Hepatic stellate cell (primary cell): ENCODE measurements around the gene COL7A1.
"Not testable (repeated sequence)": the region's sequence is repeated elsewhere in the genome, so short reads cannot be mapped to it uniquely, and the experiment has no call there.

ENCODE experiments used
- DNase-seq: peaks from one replicate; pipeline ENCODE4 v3.0.0; 2011; ENCODE audit warnings: low spot score

COL7A1 gene

DNA sequence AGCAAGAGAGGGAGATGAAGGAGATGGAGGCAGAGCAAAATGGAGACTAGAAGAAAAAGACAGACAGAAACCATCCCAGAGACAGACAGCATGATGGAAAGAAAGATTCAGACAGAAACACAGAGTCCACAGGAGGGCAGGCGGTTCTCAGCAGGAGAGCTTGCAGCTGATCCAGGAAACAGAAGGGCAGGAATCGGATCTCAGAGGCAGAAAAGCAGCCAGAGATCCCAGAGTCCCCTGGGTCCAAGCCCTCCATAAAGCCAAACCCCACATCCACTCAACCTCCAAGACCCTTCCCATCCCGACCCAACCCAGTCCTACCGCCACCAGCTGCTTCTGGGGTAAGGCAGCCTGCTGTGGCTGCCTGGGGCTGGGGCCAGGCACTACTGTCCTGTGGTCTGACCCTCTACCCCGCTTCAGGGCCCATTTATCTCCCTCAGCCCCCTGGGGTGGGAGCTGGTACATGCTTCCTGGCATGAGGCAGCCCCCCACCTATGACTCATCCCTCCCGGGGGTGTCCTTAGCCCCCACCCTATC is 31.7 kb downstream of the COL7A1 start, which contains the start of gene UCN2:
TSS of gene UCN2 (minus strand) at position 400 of the 537 bp plus-strand sequence. CDS start 657 bp downstream, outside the sequence.
- no peak for DNase-seq

DNA sequence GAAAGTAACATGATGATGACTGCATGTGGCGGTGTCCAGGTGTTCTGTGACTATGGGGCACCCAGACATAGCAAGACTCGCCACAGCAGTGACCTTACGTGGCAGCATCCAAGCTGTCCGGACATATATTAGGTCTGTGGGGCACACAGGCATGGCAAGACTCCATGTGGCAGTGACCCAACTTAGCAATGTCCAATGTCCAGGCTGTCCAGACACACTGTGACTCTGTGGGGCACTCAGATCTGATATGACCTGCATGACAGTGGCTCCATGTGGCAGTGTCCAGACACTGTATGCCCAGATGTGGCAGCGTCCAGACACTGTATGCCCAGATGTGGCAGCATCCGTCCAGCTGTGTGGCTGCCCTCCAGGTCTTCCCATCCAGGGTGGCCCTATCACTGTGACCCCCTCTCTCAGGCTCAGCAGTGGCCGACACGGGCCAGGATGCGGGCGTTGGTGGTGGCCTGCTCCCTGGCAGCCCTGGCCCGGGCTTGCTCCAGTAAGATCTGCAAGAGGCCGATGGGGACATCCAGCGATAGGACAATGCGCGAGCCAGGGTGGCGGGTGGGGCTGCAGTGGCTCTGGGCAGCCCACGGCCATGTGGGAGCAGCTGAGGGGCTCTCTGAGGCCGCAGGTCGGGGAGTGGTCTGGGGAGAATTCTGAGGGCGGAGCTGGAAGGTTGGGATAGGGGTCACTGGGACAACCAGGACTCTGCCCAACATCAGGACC is 32.6 kb downstream of the COL7A1 start:
- DNase-seq, result no peak

DNA sequence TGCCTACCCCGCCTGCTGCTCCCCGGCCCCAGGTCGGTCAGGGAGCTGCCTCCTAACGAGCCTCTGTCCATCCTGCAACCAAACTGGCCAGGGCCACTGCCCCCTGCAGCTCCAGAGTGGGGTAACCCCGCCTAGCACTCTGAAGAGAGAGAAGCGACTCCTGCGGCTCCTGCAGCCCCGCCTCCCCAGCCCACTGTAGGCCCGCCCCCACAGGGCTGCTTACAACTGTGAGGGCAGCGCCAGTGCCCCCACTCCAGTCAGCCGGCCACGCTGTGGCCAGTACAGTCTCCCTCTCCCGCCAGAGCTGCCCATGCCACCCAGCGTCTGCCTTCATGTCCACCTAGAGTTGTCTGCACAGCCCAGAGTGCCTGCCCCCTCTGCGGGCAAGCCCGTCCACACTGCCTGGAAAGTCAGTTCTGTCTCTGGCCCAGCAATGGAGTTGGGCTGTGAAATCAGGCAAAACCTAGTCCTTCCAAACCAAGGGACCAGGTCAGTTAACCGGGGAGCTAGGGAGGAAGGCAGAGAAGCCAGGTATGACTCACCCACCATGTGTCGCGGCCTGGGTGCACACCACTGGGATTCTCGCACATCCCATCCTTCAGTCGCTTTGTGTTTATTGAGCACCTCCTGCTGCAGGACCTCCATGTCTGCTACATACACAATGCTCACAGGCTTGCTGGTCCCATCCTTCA is 33.9 kb downstream of the COL7A1 start:
- peak; percentile 84 for DNase-seq

DNA sequence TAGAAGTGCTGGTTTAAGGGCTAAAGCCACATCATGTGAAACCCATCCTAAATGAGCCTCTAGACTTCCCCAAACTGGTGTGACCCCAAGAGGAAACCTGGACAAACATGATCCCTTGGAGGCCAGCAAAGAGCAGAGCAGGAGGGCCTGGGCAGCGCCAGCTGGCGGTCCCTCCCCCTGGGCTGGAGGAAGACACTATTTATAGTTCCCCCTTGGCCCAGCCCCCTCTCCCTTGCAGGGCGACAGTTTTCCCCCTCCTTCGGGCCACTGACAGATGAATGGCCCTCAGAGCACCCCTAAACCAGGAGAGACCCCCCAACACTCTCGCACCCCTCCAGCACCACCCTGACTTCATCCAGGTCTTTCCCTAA is 34.5 kb downstream of the COL7A1 start:
- DNase-seq, result peak; percentile 53

DNA sequence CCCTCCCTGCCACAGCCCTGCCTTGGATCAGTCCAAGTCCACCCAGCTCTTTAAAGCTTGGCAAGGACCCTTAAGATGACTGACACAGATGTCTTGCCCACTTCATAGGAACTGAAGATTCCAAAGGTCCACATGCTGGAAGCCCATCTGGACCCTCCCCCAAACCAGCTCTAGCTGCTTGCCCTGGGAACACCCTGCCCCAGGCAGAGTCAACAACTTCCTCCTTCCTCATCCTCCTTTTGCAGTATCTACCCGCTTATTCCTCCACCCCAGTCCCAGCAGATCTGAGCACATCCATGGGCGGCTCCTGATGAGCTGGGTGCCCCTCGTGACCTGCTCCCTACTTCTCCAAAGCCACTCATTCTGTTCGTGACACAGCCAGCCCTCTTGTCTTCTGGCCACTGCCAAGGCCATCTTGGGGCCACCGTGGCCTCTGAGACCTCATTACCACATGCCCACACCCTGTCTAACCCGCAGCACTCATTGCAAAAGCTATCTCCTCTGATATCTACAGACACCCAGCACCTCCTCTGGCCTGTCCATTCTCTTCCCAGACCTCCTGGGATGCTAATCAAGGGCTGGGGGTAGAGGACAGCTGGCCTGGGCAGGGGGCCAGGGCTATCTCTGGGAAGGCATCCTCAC is 36.5 kb downstream of the COL7A1 start:
- no peak for DNase-seq

DNA sequence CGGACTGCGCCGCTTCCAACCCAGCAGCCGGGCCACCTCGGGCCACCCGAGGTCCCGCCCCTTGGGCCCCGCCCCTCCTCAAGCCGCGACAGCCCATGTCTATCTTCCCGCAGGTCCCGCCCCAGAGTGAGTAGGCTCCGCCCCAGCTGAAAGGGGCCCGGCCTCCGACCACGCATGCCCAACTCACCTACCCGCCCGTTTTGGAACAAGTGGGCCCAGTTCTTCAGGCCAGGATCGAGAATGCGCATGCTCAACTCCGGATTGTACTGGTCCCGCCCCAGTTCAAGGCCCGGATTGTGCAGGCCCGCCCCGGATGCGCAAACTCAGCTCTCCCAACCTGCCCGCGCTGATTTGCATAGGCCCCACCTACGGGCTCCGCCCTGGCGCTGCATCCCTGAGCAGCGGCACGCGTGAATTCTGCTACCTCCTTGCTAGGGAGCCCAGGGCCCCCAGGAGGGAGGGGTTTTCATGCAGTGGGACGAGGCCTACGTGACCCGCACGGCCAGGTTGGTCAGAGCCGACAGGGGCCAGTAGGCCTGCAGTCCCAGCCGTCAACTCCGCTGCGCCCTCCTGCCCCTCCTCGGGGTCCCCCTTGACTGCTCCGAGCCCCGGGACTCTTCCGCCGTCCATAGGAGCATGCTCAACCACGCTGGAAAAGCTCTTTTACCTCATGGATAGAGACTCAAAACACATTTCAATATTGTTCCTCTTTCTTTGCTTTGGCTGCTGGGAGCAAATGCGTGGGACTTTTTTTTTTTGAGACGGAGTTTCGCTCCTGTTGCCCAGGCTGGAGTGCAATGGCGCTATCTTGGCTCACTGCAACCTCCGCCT is 38.1 kb downstream of the COL7A1 start, which contains the start of gene PFKFB4:
TSS of gene PFKFB4 (minus strand) at position 8 of the 831 bp plus-strand sequence. CDS start 26 bp downstream, outside the sequence.
- peak; percentile 100 for DNase-seq

DNA sequence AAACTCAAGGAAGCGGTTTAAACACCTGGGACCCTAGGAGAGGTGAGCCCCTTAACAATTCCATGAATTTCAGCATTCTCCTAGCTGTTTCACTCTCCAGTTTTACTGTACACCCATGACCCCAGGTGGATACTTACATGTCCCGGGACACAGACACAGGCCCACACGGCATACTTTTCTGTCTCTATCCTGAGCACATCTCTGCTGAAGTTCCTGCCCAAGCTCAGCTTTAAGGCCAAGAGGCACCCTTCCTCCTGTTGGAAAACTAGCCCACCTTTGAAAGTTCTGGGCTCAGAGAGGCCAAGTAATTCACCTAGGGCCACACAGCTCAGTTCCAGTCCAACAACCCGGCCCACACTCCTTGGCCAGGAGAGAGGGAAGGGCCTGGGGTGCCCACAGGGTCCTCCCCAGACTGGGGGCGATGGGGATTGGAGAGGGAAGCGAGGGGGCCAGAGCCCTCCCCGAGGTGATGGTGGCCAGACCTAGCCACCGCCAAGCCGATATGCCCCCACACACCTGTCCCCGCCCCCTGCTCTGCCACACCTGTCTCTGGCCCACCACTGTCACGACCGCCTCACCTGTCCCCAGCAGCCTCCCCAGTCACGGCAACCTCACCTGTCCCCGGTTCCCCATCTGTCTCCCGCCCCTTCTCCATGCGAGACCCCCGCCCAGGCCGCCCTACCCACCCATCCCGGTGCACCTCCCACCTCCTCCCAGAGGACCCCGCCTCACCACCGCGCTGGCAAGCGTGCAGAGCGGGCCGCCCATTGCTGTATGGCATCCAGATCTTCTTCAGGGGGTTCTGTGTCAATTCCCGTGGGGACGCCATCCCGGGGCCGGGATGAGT is 39.0 kb downstream of the COL7A1 start:
- DNase-seq, result no peak

DNA sequence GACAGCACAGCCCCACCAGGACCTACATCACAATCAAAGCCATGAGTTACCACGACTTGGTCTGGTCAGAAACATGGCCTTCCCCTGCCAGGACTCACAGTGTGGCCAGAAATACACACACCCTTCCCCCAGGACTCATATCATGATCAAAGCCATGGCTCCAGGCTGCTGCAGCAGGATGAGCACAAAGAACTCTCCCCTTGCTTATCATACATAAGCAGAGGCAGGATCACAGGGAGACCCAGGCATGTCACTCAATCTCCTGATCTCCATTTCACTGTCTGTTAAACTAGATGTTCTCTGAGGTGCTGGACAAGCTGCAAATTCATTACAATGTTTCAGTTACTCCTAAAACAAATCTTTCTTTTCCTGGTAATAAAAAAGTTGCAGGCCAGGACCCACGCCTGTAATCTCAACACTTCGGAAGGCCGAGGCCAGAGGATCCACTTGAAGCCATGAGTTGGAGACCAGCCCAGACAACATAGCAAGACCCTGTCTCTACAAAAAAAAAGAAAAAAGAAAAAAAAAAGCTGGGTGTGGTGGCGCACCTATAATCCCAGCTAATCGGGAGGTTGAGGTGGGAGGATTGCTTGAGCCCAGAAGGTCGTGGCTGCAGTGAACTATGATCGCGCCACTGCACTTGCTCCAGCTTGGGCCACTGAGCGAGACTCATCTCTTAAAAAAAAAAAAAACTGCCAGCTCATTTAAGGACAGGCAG is 39.7 kb downstream of the COL7A1 start:
- no peak for DNase-seq

DNA sequence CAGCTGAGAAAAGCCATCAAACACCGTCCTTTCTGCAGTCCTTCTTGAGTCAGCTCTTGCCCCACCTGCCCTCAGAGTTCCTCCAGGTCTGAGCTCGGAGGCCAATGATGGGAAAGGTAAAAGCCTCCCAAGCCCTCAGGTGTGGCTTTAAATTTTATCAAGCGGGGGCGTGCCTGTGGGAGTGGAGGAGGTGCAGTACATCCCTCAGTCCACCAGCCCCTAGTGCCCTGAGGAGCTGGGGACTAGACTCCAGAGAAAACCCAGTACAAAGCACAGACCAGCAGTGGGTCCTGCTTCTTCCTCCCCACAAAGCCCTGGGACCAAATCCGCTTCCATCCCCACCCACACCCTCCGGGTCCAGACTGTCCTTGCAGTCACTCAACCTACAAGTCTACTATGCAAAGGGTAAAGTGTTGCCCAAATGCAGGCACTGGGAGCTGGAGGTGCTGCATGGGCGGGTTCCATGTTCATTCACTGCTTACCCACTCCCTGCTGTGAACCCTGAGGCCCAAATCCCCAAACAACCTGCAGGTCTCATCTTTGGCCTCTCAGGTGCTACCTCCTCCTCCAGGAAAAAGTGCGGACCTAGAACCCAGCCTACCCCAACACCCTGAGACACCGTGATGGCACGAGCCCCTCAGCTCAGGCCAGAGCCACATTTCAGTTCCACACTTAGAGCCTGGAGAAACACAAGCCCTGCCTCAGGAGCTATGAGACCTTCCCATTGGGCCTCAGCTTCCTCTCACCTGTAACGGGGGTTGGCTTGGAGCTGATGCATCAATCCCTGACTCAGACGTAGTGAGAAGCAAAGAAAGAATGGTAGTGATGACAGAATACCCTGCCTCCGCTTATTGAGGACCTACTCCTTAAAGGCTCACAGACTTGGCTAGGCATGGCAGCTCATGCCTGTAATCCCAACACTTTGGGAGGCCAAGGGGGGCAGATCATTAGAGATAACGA is 41.0 kb downstream of the COL7A1 start:
- no peak for DNase-seq

DNA sequence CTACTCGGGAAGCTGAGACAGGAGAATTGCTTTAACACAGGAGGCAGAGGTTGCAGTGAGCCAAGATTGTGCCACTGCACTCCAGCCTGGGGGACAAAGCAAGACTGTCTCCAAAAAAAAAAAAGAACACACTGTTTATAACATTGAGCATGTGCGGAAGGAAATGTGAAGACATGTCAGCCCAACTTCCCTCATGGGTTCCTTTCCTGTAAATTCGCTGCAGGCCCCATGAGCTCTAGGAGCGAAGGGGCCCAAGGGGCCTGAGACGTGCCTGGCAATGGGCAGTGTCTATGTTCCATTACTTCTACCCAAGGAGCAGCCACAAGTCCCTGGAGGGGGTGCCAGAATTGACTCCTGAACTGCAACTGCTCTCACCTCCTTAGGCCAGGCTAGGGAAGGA is 41.8 kb downstream of the COL7A1 start:
- DNase-seq, result no peak

DNA sequence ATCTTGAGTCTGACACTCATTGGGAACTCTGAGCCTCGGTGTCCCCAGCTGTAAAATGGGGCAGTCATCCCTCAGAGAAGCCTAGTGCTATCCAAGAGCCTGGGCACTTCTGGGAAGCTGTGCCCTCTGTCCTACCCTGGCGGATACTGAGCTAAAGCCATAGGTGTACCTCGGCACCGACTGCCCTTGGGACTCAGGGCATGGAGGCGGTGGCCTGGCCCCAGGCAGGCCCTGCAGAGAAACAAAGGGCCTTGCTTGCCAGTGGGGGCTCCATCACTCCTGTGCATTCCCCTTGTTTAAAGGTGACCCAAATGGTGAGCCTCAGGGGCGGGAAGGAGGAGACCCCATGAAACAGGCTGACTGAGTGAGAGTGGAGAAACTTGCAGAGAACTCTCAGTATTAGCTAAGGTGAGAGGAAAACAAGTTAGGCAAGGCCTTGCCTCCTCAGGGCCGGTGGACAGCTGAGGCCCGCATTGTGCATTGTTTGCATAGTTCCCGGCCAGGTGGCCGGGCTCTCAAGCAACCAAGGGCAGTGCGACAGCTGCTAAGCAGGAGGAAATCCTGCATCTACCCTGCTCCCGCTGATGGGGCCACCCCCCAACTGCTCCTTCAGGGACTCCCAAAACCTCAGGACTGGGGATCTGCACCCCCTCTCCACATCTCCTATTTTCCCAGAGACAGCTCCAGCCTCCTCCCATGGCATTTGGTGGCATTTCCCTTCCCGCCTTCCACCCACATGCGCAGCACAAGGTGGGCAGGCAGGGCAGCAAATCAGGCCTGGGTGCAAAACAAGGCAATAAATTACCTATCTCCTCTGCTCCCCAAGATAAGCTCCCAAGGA is 42.8 kb downstream of the COL7A1 start:
- no peak for DNase-seq

DNA sequence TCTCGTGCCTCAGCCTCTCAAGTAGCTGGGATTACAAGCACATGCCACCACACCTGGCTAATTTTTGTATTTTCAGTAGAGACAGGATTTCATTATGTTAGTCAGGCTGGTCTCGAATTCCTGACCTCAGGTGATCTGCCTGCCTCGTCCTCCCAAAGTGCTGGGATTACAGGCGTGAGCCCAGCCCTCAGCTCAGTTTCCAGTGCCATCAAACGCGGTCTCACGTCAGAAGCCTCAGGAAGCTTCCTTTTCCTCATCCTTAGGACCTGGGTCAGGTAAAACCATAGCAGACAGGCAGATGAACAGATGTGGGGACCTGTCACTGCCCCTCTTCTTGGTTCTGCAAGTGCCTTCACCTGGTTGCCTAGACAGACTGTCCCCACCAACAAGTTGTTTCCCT is 43.5 kb downstream of the COL7A1 start:
- not testable (repeated sequence) for DNase-seq

DNA sequence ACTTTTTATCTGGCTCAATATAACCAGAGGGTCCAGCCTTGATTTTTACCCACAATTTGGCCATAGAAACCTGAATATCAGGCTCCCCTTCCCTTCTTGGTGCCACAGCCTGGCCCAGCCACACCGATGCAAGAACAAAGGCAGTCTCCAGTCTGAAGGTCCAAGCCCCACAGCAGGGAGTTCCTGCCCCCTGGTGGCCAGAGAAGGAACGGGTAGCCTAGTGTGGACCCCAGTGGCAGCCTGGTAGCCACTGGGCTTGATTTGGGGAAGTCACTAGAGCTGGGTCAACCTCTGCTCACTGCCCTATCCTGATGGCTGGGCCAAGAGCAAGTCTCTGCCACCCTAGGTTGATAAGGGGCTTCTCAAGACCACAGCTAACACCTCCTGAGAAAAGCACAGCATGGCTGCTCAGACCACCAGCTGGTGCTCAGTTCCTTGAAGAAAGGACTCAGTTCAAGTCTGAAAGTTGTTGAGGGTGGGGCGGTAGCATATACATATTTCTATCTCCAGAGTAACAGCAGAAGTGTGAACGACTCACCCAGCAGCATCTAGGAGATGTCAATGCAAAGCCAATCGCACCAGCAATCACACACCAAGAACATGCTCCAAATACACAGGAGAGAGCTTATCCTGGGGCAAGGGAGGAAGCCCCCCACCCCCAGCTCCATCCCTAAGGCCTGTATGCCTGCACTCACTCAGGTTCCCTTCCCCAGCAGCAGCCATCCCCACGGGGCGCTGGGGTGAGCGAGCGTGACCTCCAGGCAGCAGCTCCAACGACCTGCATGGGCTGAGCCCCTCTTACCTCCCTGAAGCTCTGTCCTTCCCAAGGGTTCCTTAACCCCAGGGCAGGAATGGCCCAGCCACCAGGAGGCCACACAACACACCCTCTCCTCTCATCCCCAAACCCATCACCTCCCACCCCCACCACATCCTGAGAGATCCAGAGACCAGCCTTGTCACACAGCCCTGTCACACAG is 46.1 kb downstream of the COL7A1 start:
- peak; percentile 83 for DNase-seq

DNA sequence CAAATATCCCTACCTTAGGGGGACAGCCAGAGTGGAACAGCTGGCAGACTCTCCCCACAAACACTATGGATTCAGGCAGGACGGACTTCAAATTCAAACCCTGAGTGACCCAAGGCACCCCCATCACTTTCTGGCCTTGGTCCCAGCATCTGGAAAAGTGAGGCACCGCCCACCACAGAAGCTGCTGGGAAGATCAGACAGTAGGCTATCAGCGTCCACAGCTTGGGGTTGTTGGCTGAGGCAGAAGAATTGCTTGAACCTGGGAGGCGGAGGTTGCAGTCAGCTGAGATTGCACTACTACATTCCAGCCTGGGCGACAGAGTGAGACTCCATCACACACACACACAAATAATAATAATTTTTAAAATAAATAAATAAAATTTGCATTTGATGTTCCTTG is 47.0 kb downstream of the COL7A1 start:
- no peak for DNase-seq

DNA sequence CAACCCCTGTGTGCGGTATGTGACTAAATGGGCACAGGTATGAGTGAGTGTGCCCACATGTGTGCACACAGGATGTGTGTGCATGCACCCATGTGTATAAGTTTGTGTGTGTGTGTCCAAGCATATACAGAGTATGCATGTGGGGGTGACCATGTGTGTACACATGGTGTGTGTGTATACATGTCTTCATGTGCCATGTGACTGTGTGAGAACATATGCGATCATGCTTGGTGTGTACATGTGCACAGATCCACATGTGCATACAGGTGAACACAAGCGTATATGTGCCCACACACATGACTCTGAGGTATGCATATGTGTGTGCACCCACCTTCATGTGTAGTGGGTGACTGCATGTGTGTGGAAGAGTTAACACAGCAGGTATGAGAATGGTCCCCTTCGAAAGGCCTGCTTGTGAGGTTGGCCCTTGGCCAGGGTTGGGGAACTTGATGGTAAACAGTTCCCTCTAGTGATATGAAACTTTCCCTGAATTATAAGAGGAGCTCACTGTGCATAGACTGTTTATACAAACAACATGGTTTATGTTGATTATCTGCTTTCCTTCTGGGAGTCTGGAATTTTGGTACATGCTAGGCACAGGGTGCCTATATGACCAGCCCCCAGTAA is 48.8 kb downstream of the COL7A1 start:
- no peak for DNase-seq

DNA sequence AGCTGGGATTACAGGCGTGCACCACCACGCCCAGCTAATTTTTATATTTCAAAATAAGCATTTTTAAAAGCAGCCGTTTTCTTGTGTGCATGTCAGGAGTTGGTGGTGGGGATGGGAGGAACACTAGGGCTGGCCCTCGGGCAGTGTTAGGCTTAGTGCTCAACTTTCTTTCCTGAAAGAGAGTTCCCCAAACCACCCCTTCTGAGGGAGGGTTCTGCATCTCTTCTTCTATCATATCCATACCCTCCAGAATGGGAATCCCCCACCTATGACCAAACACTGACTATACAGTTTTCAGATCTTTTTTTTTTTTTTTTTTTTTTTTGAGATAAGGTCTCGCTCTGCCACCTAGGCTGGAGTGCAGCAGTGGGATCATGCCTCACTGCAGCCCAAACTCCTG is 51.0 kb downstream of the COL7A1 start:
- DNase-seq, result no peak
